CD4-positive, alpha-beta T cell (primary cell): ENCODE results near the gene HAX1. TPM values are rescaled to one million over a fixed set of nuclear protein-coding genes. Genes with fewer than 3 reads are reported as not detected.
"Not testable (repeated sequence)": the region's sequence is repeated elsewhere in the genome, so short reads cannot be mapped to it uniquely, and the experiment has no call there.

Source experiments
- ATAC-seq: fragments of 200-7000 bp; cut with Tn5 transposase; one replicate; pipeline ENCODE4 v1.10.0; 2022; ENCODE audit warnings: mild to moderate bottlenecking; ENCODE audit not compliant: poor library complexity
- CTCF ChIA-PET: fragments of 350-600 bp; sonication (Branson Sonifier 250); formaldehyde crosslinking; loops from one replicate; lab custom pipeline; 2021; ENCODE audit warnings: antibody characterized with exemption, inconsistent platforms; lab: Charles Lee
- POLR2A ChIA-PET: fragments of 350-600 bp; sonication (Branson Sonifier 250); formaldehyde crosslinking; loops from one replicate; lab custom pipeline; 2021; ENCODE audit warnings: antibody characterized with exemption, inconsistent platforms; lab: Charles Lee
- DNase-seq, 14 experiments: peaks; one replicate each; pipeline ENCODE4 v3.0.0-alpha.2; 2013 to 2020; ENCODE audit warnings: mixed read lengths in 2 of 14
- H3K27ac ChIP-seq, 2 donors: one replicate each; pipeline versions ENCODE4 v1.5.1 to v1.7.0; 2013; ENCODE audit warnings: low read length in 2 of 2, low read depth in 1 of 2, mild to moderate bottlenecking in 1 of 2
- H3K27me3 ChIP-seq, 2 experiments: 1 replicate in 1 of 2; 2 replicates in 1 of 2; pipeline versions ENCODE4 v1.6.1 to v1.7.0; 2013; ENCODE audit warnings: low read length in 2 of 2, control low read depth in 1 of 2, mild to moderate bottlenecking in 1 of 2, moderate library complexity in 1 of 2; ENCODE audit not compliant: insufficient read depth in 2 of 2, control insufficient read depth in 1 of 2
- H3K36me3 ChIP-seq: one replicate; pipeline ENCODE4 v1.6.1; 2013; ENCODE audit warnings: low read length, control low read depth; ENCODE audit not compliant: insufficient read depth
- H3K4me1 ChIP-seq: one replicate; pipeline ENCODE4 v1.6.1; 2013; ENCODE audit warnings: low read length, control low read depth; ENCODE audit not compliant: insufficient read depth
- H3K4me3 ChIP-seq: one replicate; pipeline ENCODE4 v1.5.1; 2013; ENCODE audit warnings: mild to moderate bottlenecking, low read length, moderate library complexity
- H3K9me3 ChIP-seq, 2 experiments: 1 replicate in 1 of 2; 2 replicates in 1 of 2; pipeline versions ENCODE4 v1.6.1 to v1.7.0; 2013; ENCODE audit warnings: low read length in 2 of 2, mild to moderate bottlenecking in 2 of 2, control low read depth in 1 of 2, moderate library complexity in 1 of 2; ENCODE audit not compliant: control insufficient read depth in 1 of 2, insufficient read depth in 1 of 2
- H3K27ac Mint-ChIP-seq: one replicate; pipeline ENCODE4 v1.8.0; 2020; ENCODE audit warnings: mixed read lengths
- H3K27me3 Mint-ChIP-seq: one replicate; pipeline ENCODE4 v1.8.0; 2021; ENCODE audit warnings: mixed read lengths
- H3K36me3 Mint-ChIP-seq: one replicate; pipeline ENCODE4 v1.8.0; 2021; ENCODE audit warnings: low read depth, mixed read lengths
- H3K4me1 Mint-ChIP-seq: one replicate; pipeline ENCODE4 v1.8.0; 2021; ENCODE audit warnings: low read depth, mixed read lengths
- H3K4me3 Mint-ChIP-seq: one replicate; pipeline ENCODE4 v1.8.0; 2020; ENCODE audit warnings: mild to moderate bottlenecking, mixed read lengths
- H3K9me3 Mint-ChIP-seq: one replicate; pipeline ENCODE4 v1.8.0; 2020; ENCODE audit warnings: mixed read lengths
- intact Hi-C, 2 experiments: fragments of 100-400 bp; cut with DNase I in 1 of 2; cut with micrococcal nuclease in 1 of 2; formaldehyde crosslinking; loops; one replicate each; pipeline versions ENCODE4 v1.15.1 to v1.9.0; 2023 to 2025; cut with DNase I, micrococcal nuclease
- total RNA-seq, 174 experiments: library from RNA in 2 of 174; stranded (reverse) in 2 of 174; gene quantifications; one replicate each; pipeline ENCODE4 v1.2.3 and lab custom pipeline; 2021 to 2026
- TF ChIP-seq, protein P1 (sequence below): fragments of 200-600 bp; IDR thresholded peaks from one replicate; pipeline ENCODE4 v1.8.0; 2022; ENCODE audit warnings: antibody characterized with exemption, mild to moderate bottlenecking

HAX1 gene
- total RNA-seq, 2 experiments from 2014 or later: 57.5 to 62.5 TPM

DNA sequence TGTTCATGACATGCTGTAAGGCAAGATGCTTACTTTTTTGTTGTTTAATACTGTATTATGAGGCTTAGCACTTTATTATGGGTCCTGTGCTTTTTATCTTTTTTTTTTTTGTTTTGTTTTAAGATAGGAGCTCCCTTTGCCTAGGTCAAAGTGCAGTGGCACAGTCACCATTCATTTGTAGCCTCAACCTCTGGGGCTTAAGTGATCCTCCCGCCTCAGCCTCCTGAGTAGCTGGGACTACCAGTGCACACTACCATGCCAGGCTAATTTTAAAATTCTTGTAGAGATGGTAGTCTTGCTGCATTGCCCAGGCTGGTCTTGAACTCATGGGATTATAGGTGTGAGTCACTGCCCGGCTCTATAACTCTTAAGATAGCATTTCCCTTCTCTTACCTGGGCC lies 47.1 kb upstream of the HAX1 start:
- H3K9me3 Mint-ChIP-seq: no peaks in the 10 kb centered on the region
- intact Hi-C loops: loop anchor here in 1 of 2 experiments (10.0 kb wide), 1 partner anchor 301 kb away; the partner anchor contains the start of gene GATAD2B
- H3K27me3 Mint-ChIP-seq: no peaks in the 10 kb centered on the region
- TF ChIP-seq, protein P1, sequence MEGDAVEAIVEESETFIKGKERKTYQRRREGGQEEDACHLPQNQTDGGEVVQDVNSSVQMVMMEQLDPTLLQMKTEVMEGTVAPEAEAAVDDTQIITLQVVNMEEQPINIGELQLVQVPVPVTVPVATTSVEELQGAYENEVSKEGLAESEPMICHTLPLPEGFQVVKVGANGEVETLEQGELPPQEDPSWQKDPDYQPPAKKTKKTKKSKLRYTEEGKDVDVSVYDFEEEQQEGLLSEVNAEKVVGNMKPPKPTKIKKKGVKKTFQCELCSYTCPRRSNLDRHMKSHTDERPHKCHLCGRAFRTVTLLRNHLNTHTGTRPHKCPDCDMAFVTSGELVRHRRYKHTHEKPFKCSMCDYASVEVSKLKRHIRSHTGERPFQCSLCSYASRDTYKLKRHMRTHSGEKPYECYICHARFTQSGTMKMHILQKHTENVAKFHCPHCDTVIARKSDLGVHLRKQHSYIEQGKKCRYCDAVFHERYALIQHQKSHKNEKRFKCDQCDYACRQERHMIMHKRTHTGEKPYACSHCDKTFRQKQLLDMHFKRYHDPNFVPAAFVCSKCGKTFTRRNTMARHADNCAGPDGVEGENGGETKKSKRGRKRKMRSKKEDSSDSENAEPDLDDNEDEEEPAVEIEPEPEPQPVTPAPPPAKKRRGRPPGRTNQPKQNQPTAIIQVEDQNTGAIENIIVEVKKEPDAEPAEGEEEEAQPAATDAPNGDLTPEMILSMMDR: no peak
- H3K27me3 ChIP-seq: no peaks in the 10 kb centered on the region
- no peak overlapping the region for H3K4me3 ChIP-seq
- ChIA-PET POLR2A (interaction anchor here (1.5 kb wide), 1 partner anchor 9 kb away, joined by 3 read pairs; no protein-coding TSS in a partner anchor), CTCF (interaction anchor here (0.6 kb wide), 1 partner anchor 48 kb away, joined by 3 read pairs; no protein-coding TSS in a partner anchor)
- H3K4me3 Mint-ChIP-seq: peak overlapping the region; percentile 18
- peak overlapping the region; percentile 93 for H3K27ac Mint-ChIP-seq
- ATAC-seq (no peak), DNase-seq (no peak)
- H3K9me3 ChIP-seq: no peaks in the 10 kb centered on the region
- H3K36me3 Mint-ChIP-seq: peaks cover 80% of the 10 kb centered on the region
- peaks cover 54% of the 10 kb centered on the region for H3K36me3 ChIP-seq
- peaks cover 63% of the 10 kb centered on the region for H3K4me1 Mint-ChIP-seq
- peaks cover 9% of the 10 kb centered on the region for H3K4me1 ChIP-seq
- H3K27ac ChIP-seq: no peak overlapping the region

DNA sequence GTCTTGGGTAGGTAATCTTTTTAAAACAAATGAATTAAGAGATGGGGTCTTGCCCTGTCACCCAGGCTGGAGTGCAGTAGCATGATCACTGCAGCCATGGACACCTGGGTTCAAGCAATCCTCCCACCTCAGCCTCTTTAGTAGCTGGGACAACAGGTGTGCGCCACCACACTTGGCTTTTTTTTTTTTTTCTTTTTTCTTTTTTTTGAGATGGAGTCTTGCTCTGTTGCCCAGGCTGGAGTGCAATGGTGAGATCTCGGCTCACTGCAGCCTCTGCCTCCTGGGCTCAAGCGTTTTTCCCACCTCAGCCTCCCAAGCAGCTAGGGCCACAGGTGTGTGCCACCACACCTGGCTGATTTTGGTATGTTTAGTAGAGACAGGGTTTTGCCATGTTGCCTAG lies 41.3 kb upstream of the HAX1 start:
- Mint-ChIP-seq H3K36me3 (peaks cover 88% of the 10 kb centered on the region), H3K4me1 (peaks cover 16% of the 10 kb centered on the region)
- DNase-seq, intact Hi-C loops, H3K4me1 ChIP-seq, POLR2A ChIA-PET, H3K27me3 ChIP-seq, H3K27me3 Mint-ChIP-seq, H3K4me3 ChIP-seq, H3K27ac ChIP-seq, ATAC-seq, H3K4me3 Mint-ChIP-seq, H3K9me3 Mint-ChIP-seq, H3K9me3 ChIP-seq, CTCF ChIA-PET, H3K27ac Mint-ChIP-seq: not testable (repeated sequence)
- peaks cover 89% of the 10 kb centered on the region for H3K36me3 ChIP-seq

DNA sequence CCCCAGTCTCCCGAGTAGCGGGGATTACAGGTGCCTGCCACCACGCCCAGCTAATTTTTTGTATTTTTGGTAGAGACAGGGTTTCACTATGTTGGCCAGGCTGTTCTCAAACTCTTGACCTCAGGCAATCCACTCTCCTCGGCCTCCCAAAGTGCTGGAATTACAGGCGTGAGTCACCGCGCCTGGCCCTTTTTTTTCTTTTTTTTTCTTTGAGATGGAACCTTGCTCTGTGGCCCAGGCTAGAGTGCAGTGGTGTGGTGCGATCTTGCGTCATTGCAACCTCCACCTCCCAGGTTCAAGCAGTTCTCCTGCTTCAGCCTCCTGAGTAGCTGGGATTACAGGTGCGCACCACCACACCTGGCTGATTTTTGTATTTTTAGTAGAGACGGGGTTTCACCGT lies 39.3 kb upstream of the HAX1 start:
- H3K9me3 Mint-ChIP-seq, H3K4me1 ChIP-seq, H3K27me3 Mint-ChIP-seq, ATAC-seq, intact Hi-C loops, H3K9me3 ChIP-seq, CTCF ChIA-PET, H3K4me3 ChIP-seq, H3K27ac Mint-ChIP-seq, H3K27ac ChIP-seq, H3K4me3 Mint-ChIP-seq, POLR2A ChIA-PET, H3K27me3 ChIP-seq, DNase-seq: not testable (repeated sequence)
- H3K36me3 Mint-ChIP-seq: peaks cover 89% of the 10 kb centered on the region
- H3K4me1 Mint-ChIP-seq: peaks cover 12% of the 10 kb centered on the region
- H3K36me3 ChIP-seq: peaks cover 91% of the 10 kb centered on the region

DNA sequence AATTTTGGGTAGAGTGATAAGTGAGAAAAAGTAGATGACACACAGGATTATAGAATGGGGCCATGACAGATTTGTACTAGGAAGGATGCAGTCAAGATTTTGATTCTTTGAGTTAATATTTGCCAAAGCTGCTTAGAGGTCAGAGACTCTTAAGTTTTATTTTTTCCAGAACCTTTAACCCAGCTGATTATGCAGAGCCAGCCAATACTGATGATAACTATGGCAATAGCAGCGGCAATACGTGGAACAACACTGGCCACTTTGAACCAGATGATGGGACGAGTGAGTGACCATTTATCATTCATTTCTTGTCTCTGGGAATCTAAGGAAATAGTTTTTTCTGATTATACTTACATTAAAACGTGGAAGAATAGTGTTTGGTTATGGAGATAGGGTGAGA lies 35.6 kb upstream of the HAX1 start:
- no peaks in the 10 kb centered on the region for H3K4me1 ChIP-seq
- TF ChIP-seq, protein P1: no peak
- H3K4me1 Mint-ChIP-seq: peaks cover 30% of the 10 kb centered on the region
- H3K9me3 ChIP-seq: no peaks in the 10 kb centered on the region
- peaks cover 93% of the 10 kb centered on the region for H3K36me3 Mint-ChIP-seq
- H3K4me3 Mint-ChIP-seq: no peak overlapping the region
- H3K4me3 ChIP-seq: no peak overlapping the region
- CTCF ChIA-PET: no interaction called here
- H3K9me3 Mint-ChIP-seq: no peaks in the 10 kb centered on the region
- POLR2A ChIA-PET: no interaction called here
- DNase-seq: no peak
- no peaks in the 10 kb centered on the region for H3K27me3 ChIP-seq
- H3K36me3 ChIP-seq: peaks cover 87% of the 10 kb centered on the region
- no peak for ATAC-seq
- no peaks in the 10 kb centered on the region for H3K27me3 Mint-ChIP-seq
- intact Hi-C loops: no loop called here
- peak overlapping the region; percentile 9 for H3K27ac Mint-ChIP-seq
- H3K27ac ChIP-seq: no peak overlapping the region
